Measurements from ENCODE around the gene PCDHGA3. TPM values are rescaled to one million over a fixed set of nuclear protein-coding genes. Genes with fewer than 3 reads are reported as not detected.
"Not testable (repeated sequence)": the region's sequence is repeated elsewhere in the genome, so short reads cannot be mapped to it uniquely, and the experiment has no call there.

The PCDHGA3 gene
- total RNA-seq, 2 donors from 2014 or later: 7.0 to 8.9 TPM

- no peak for TF ChIP-seq CTCF (IDR thresholded peaks at IDR 0.05)
- Histone ChIP-seq H3K4me3 (no peak overlapping the region), H3K36me3 (no peaks in the 10 kb centered on the region), H3K9me3 (peaks cover 3 to 56% of the 10 kb centered on the region in 2 donors), H3K27ac (no peak overlapping the region), H3K27me3 (no peaks in the 10 kb centered on the region), H3K4me1 (no peaks in the 10 kb centered on the region)
- DNase-seq (ENCODE audit: low spot score): no peak
Measured at GRCh38 chr5:141328231-141328630, 15.4 kb upstream of the PCDHGA3 start.

- Histone ChIP-seq H3K4me1 (no peaks in the 10 kb centered on the region), H3K27me3 (no peaks in the 10 kb centered on the region), H3K36me3 (no peaks in the 10 kb centered on the region), H3K9me3 (peaks cover 3 to 79% of the 10 kb centered on the region in 2 donors), H3K4me3 (peak within 1 kb of the TSS; percentile 23 to 25), H3K27ac (peak within 1 kb of the TSS in 1 of 2 donors; percentile 61)
- TF ChIP-seq CTCF (IDR thresholded peaks at IDR 0.05): peak in 1 of 2 donors; percentile 63
- DNase-seq (ENCODE audit: low spot score): no peak
Measured at GRCh38 chr5:141330299-141331080, 13.1 kb upstream of the PCDHGA3 start, which contains the start of gene PCDHGA1. PCDHGA1 (plus strand) TSS chr5:141330514.

GRCh38 chr5:141332571-141332970, 11.1 kb upstream of the PCDHGA3 start:
- H3K9me3 ChIP-seq: peaks cover 3 to 91% of the 10 kb centered on the region in 2 donors
- not testable (repeated sequence) for H3K27ac ChIP-seq; H3K4me3 ChIP-seq; DNase-seq (ENCODE audit: low spot score); H3K36me3 ChIP-seq; H3K4me1 ChIP-seq; H3K27me3 ChIP-seq

- DNase-seq (ENCODE audit: low spot score): no peak
- TF ChIP-seq CTCF (IDR thresholded peaks at IDR 0.05): peak in 1 of 2 donors; percentile 74
- Histone ChIP-seq H3K4me1 (no peaks in the 10 kb centered on the region), H3K27ac (peak within 1 kb of the TSS; percentile 65 to 71), H3K36me3 (no peaks in the 10 kb centered on the region), H3K9me3 (peaks cover 15 to 86% of the 10 kb centered on the region in 2 donors), H3K27me3 (no peaks in the 10 kb centered on the region), H3K4me3 (peak within 1 kb of the TSS; percentile 34 to 50)
Measured at GRCh38 chr5:141338538-141339306, 4.9 kb upstream of the PCDHGA3 start, which contains the start of gene PCDHGA2. PCDHGA2 (plus strand) TSS chr5:141338760.

DNA sequence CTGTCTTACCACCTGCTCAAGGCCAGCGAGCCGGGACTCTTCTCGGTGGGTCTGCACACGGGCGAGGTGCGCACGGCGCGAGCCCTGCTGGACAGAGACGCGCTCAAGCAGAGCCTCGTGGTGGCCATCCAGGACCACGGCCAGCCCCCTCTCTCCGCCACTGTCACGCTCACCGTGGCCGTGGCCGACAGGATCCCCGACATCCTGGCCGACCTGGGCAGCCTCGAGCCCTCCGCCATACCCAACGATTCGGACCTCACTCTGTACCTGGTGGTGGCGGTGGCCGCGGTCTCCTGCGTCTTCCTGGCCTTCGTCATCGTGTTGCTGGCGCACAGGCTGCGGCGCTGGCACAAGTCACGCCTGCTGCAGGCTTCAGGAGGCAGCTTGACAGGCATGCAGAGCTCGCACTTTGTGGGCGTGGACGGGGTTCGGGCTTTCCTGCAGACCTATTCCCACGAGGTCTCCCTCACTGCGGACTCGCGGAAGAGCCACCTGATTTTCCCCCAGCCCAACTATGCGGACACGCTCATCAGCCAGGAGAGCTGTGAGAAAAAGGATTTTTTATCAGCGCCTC, 2.8 kb upstream of the PCDHGA3 start:
- H3K27me3 ChIP-seq; H3K27ac ChIP-seq; H3K4me3 ChIP-seq; DNase-seq (ENCODE audit: low spot score); H3K4me1 ChIP-seq; H3K36me3 ChIP-seq: not testable (repeated sequence)
- peaks cover 28 to 84% of the 10 kb centered on the region in 2 donors for H3K9me3 ChIP-seq

DNA sequence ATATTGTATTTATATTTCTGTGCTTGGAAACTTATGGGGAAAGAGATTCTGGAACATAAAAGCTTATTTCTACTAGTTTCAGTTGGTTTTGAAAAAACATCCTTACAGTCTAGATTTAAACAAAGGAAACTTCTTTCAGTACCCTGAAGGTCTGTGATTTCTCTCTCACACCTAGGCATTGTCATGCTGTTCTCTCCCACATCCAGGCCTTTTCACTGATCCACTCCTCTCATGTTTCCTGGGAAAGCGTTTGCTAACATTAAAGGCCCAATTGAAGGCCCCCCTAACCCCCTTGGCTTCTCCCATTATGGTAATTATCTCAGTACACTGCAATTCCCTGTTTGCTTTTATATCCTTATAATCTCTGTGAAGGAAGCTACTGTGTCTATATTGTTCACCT, 856 bp upstream of the PCDHGA3 start:
- no peak for DNase-seq (ENCODE audit: low spot score)
- Histone ChIP-seq H3K36me3 (no peaks in the 10 kb centered on the region), H3K27ac (peak overlapping the region; percentile 46 to 67), H3K4me3 (no peak overlapping the region), H3K9me3 (peaks cover 33 to 79% of the 10 kb centered on the region in 2 donors), H3K27me3 (no peaks in the 10 kb centered on the region), H3K4me1 (no peaks in the 10 kb centered on the region)
- TF ChIP-seq CTCF (IDR thresholded peaks at IDR 0.05): no peak
